Heart left ventricle (tissue), 16 donors: ENCODE results near the gene FLII. TPM values are rescaled to one million over a fixed set of nuclear protein-coding genes. Genes with fewer than 3 reads are reported as not detected.

ENCODE experiments used
- ATAC-seq, 4 donors: fragments of 200-7000 bp; cut with Tn5 transposase; one replicate each; pipeline ENCODE4 v1.9.1; 2020 to 2022; ENCODE audit warnings: moderate library complexity in 4 of 4, mild to moderate bottlenecking in 3 of 4, moderate number of reproducible peaks in 1 of 4
- DNase-seq, 5 donors: peaks; one replicate each; pipeline ENCODE4 v3.0.0-alpha.2; 2020
- H3K27ac ChIP-seq, 12 donors: fragments of 200-600 bp; sonication (generic) in 4 of 12; one replicate each; pipeline versions ENCODE4 v1.5.0 to v1.8.0; 2016 to 2022; ENCODE audit warnings: mild to moderate bottlenecking in 2 of 12
- H3K27me3 ChIP-seq, 9 donors: fragments of 200-600 bp; sonication (generic) in 2 of 9; one replicate each; pipeline versions ENCODE4 v1.5.1 to v1.8.0; 2016 to 2022; ENCODE audit warnings: mild to moderate bottlenecking in 3 of 9
- H3K36me3 ChIP-seq, 9 donors: fragments of 200-600 bp; sonication (generic) in 2 of 9; one replicate each; pipeline versions ENCODE4 v1.5.0 to v1.8.0; 2018 to 2022; ENCODE audit warnings: mild to moderate bottlenecking in 2 of 9
- H3K4me1 ChIP-seq, 12 donors: fragments of 200-600 bp; sonication (generic) in 4 of 12; one replicate each; pipeline versions ENCODE4 v1.5.0 to v1.8.0; 2016 to 2022; ENCODE audit warnings: mild to moderate bottlenecking in 3 of 12
- H3K4me3 ChIP-seq, 12 donors: fragments of 200-600 bp; sonication (generic) in 4 of 12; one replicate each; pipeline versions ENCODE4 v1.5.0 to v1.8.0; 2017 to 2022; ENCODE audit warnings: mild to moderate bottlenecking in 9 of 12, moderate library complexity in 4 of 12
- H3K9me3 ChIP-seq, 12 donors: fragments of 200-600 bp; sonication (generic) in 4 of 12; one replicate each; pipeline versions ENCODE4 v1.5.0 to v1.8.0; 2016 to 2022; ENCODE audit warnings: mild to moderate bottlenecking in 1 of 12
- POLR2A ChIP-seq, 2 donors: fragments of 450-650 bp; IDR thresholded peaks; one replicate each; pipeline ENCODE4 v1.6.1; 2017; ENCODE audit warnings: antibody characterized with exemption in 2 of 2, mild to moderate bottlenecking in 2 of 2, moderate library complexity in 2 of 2
- WGBS, 4 donors: extraction: QIAGEN DNeasy Blood & Tissue Kit in 2 of 4; methylation state at CpG; one replicate each; pipeline versions ENCODE4 v1.1.5 to v1.1.7; 2013 to 2018; 5-methylcytosine and 5-hydroxymethylcytosine counted together
- intact Hi-C, 10 donors: fragments of 100-400 bp; cut with DNase I; formaldehyde crosslinking; loops; one replicate each; pipeline versions ENCODE4 v1.11.1 to v1.14.2; 2022
- polyA plus RNA-seq, 2 donors: library from polyadenylated mRNA; stranded (reverse); fragments of 200-250 nt; gene quantifications; one replicate each; pipeline ENCODE4 v1.2.3, GENCODE V29; 2013
- total RNA-seq, 9 donors: library from RNA; depleted of rRNA in 2 of 9; stranded (reverse); fragments of >200 nt in 2 of 9; fragmentation: NEBNext Ultra II Directional in 3 of 9; extraction: Animal tissue kit (Norgen Biotek cat#: 25700) in 3 of 9; gene quantifications; one replicate each; pipeline versions ENCODE4 v1.1.0 to v1.2.4, GENCODE V29; 2016 to 2023
- TF ChIP-seq, protein P1 (sequence below), 12 donors: fragments of 200-600 bp; sonication (generic) in 4 of 12; IDR thresholded peaks; one replicate each; pipeline versions ENCODE4 v1.5.0 to v1.8.0; 2018 to 2022; ENCODE audit warnings: antibody characterized with exemption in 12 of 12, mild to moderate bottlenecking in 5 of 12
- donor health status: ischemic (EF 13 %, LVEDD 7.1; RV severe dilation, severe dysfunction).
- donor health status: healthy with polysubstance abuse.
- donor health status: DM: no; HTN: yes; CAD: no.
- donor health status: DM: no; HTN: no; CAD: no.
- donor health status: ischemic (EF 25% LVEDD 6.9; RV normal size, moderate dysfunction).
- donor health status: ischemic (EF 25% LVEDD 5.7; RV mildly dilated, moderate dysfunction).
- donor health status: healthy.
- donor health status: DM: yes; HTN: yes; CAD: no.
- donor health status: ischemic (EF 35%, LVEDD 5.7; RV mildly dilated, moderate dysfunction).
- donor health status: nonischemic (EF 11% LVEDD 7.7; RV severe dilation, severe dysfunction).
- donor health status: DM: yes; HTN: yes; CAD: no.
- donor health status: PGD.
- donor health status: ischemic (EF 29% LVEDD 5.4; RV normal size, mild dysfunction).
- donor health status: nonischemic (EF 23%, LVEDD 6.1; RV moderate dilation, normal function).

The FLII gene
- total and polyA plus RNA-seq, 11 donors = 218 to 535 (median 321) TPM

DNA sequence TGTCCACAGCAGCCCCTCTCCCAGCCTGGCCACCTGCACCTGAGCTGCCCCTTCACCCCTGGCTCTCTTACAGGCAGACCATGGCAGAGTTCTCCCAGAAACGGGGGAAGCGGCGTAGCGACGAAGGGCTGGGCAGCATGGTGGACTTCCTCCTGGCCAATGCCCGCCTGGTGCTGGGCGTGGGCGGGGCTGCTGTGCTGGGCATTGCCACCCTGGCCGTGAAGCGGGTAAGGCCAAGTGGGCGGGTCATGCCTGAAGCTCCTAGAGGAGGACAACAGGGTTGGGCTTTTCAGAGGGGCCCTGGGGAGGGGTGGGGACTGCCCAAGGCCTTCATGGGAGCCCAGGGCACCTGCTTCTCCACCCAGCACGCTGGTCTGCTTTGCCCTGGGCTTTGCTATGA lies 4.1 kb upstream of the FLII start:
- peak in 3 of 4 donors; percentile 4 to 24 (median 17) for ATAC-seq
- peak overlapping the region in 6 of 12 donors; percentile 74 to 94 (median 88) for H3K4me3 ChIP-seq
- 51 to 74% (median 66%) methylated on average over 8 to 12 of the region's 12 CpGs for WGBS, 4 donors
- H3K9me3 ChIP-seq = no peaks in the 10 kb centered on the region
- intact Hi-C loops = loop anchor here in 2 of 10 donors (5.0 to 10.0 kb wide), 2 partner anchors 50 to 52 kb away; partner anchors contain the start of genes TOP3A (in 2 of the 2) and SMCR8 (in 1 of the 2)
- H3K27ac ChIP-seq = peak overlapping the region in 10 of 12 donors; percentile 35 to 99 (median 96)
- TF ChIP-seq POLR2A (IDR thresholded peaks at IDR 0.05) = no peak
- TF ChIP-seq, protein P1, sequence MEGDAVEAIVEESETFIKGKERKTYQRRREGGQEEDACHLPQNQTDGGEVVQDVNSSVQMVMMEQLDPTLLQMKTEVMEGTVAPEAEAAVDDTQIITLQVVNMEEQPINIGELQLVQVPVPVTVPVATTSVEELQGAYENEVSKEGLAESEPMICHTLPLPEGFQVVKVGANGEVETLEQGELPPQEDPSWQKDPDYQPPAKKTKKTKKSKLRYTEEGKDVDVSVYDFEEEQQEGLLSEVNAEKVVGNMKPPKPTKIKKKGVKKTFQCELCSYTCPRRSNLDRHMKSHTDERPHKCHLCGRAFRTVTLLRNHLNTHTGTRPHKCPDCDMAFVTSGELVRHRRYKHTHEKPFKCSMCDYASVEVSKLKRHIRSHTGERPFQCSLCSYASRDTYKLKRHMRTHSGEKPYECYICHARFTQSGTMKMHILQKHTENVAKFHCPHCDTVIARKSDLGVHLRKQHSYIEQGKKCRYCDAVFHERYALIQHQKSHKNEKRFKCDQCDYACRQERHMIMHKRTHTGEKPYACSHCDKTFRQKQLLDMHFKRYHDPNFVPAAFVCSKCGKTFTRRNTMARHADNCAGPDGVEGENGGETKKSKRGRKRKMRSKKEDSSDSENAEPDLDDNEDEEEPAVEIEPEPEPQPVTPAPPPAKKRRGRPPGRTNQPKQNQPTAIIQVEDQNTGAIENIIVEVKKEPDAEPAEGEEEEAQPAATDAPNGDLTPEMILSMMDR (IDR thresholded peaks at IDR 0.05) = no peak
- no peaks in the 10 kb centered on the region for H3K27me3 ChIP-seq
- peaks cover 0 to 43% (median 34%) of the 10 kb centered on the region in 12 donors for H3K4me1 ChIP-seq
- peak in 4 of 5 donors; percentile 57 to 67 (median 64) for DNase-seq
- peaks cover 0 to 42% (median 34%) of the 10 kb centered on the region in 9 donors for H3K36me3 ChIP-seq

DNA sequence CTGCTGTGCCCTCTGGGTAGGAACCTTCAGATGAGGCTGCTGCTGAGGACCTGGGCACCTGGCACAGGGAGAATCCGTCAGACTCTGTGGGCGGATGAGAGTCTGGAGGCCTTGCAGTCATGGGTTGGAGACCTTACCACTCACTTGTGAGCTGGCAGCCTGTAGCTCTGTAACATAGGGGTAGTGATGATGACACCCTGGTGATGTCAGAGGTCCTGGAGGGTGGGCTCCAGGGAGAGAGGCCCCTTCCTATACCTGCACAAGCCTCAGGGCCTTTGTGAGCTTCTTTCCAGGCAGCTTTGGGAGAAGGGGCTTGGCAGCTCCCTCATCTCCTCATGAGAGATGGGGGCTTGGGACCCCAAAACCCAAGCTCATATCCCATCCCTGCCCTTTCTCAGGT lies 3.6 kb upstream of the FLII start:
- no peak for ATAC-seq
- WGBS, 4 donors = 62 to 80% (median 76%) methylated on average over 2 of the region's 2 CpGs
- H3K36me3 ChIP-seq = peaks cover 0 to 38% (median 34%) of the 10 kb centered on the region in 9 donors
- intact Hi-C loops = loop anchor here in 2 of 10 donors (5.0 to 10.0 kb wide), 2 partner anchors 50 to 53 kb away; partner anchors contain the start of genes TOP3A (in 2 of the 2) and SMCR8 (in 1 of the 2)
- TF ChIP-seq, protein P1 (IDR thresholded peaks at IDR 0.05) = no peak
- TF ChIP-seq POLR2A (IDR thresholded peaks at IDR 0.05) = no peak
- peaks cover 3 to 48% (median 39%) of the 10 kb centered on the region in 12 donors for H3K4me1 ChIP-seq
- no peaks in the 10 kb centered on the region for H3K9me3 ChIP-seq
- H3K4me3 ChIP-seq = peak overlapping the region in 8 of 12 donors; percentile 58 to 94 (median 84)
- H3K27ac ChIP-seq = peak overlapping the region; percentile 6 to 99 (median 95)
- DNase-seq = no peak
- H3K27me3 ChIP-seq = no peaks in the 10 kb centered on the region

DNA sequence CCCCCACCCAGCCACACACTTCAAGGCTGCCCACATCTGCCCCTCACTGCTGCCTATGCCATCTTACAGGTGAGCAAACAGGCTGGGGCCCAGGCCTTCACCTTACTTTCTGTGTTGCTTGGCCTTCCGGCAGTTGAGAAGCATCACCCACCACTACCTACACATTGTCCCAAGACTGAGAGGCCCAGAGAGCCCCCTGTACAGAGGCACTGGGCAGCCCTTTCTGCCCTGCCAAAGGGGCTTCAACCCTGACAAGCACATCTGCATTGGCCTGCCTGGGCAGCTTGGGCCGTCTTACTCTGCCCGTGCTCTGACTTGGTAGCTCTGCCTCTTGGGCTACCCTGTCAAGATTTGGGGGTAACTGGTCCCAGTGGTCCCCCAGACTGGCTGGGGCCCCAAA lies 3.1 kb upstream of the FLII start:
- no peaks in the 10 kb centered on the region for H3K27me3 ChIP-seq
- TF ChIP-seq, protein P1 (IDR thresholded peaks at IDR 0.05) = no peak
- no peak for TF ChIP-seq POLR2A (IDR thresholded peaks at IDR 0.05)
- DNase-seq (no peak), ATAC-seq (no peak)
- H3K36me3 ChIP-seq = peaks cover 0 to 38% (median 34%) of the 10 kb centered on the region in 9 donors
- peaks cover 6 to 53% (median 43%) of the 10 kb centered on the region in 12 donors for H3K4me1 ChIP-seq
- H3K27ac ChIP-seq = peak overlapping the region; percentile 6 to 99 (median 95)
- 64 to 76% (median 71%) methylated on average over 2 to 3 of the region's 3 CpGs for WGBS, 4 donors
- H3K4me3 ChIP-seq = peak overlapping the region in 11 of 12 donors; percentile 58 to 94 (median 82)
- H3K9me3 ChIP-seq = no peaks in the 10 kb centered on the region
- intact Hi-C loops = loop anchor here in 7 of 10 donors (2.0 to 10.0 kb wide), 6 partner anchors 15 to 79 kb away; partner anchors contain the start of genes TOP3A (in 4 of the 7), SMCR8 (in 3 of the 7), ALKBH5 (in 1 of the 7) and LLGL1 (in 1 of the 7)

DNA sequence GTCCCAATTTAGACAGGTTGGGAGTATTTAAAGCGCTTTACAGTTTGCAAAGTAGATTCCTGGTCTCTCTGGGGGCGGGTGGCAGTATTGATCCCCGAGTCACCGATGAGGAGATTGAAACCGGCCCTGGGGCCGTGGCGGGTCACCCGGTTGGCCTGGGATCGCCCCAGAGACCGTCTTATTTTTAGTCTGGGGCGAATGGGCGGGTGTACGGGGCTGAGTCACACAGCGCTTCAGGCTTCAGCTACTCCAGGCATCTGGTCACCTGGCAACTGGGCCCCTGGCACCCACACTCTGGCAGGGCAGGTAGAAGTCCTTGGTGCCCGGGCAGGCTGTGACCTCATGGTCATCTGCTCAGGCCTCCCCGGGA lies 2.6 kb upstream of the FLII start:
- Histone ChIP-seq H3K36me3 (peaks cover 0 to 40% (median 36%) of the 10 kb centered on the region in 9 donors), H3K4me1 (peaks cover 6 to 58% (median 49%) of the 10 kb centered on the region in 12 donors), H3K9me3 (no peaks in the 10 kb centered on the region), H3K27me3 (no peaks in the 10 kb centered on the region), H3K27ac (peak overlapping the region; percentile 78 to 99 (median 95)), H3K4me3 (peak overlapping the region; percentile 58 to 94 (median 84))
- TF ChIP-seq, protein P1 (IDR thresholded peaks at IDR 0.05) = no peak
- peak in 1 of 2 donors; percentile 6 for TF ChIP-seq POLR2A (IDR thresholded peaks at IDR 0.05)
- 0 to 5% (median 2%) methylated on average over 7 to 16 of the region's 16 CpGs for WGBS, 4 donors
- ATAC-seq (peak; percentile 59 to 75 (median 68)), DNase-seq (peak; percentile 84 to 92 (median 85))
- intact Hi-C loops = loop anchor here in 7 of 10 donors (2.0 to 10.0 kb wide), 6 partner anchors 14 to 78 kb away; partner anchors contain the start of genes TOP3A (in 4 of the 7), SMCR8 (in 3 of the 7), ALKBH5 (in 1 of the 7) and LLGL1 (in 1 of the 7)
